H9 (cell line): ENCODE results near the gene LRRC26. TPM values are rescaled to one million over a fixed set of nuclear protein-coding genes. Genes with fewer than 3 reads are reported as not detected.

ENCODE experiments used
- DNase-seq: peaks from one replicate; pipeline ENCODE4 v3.0.0-alpha.2; 2017
- H2AFZ ChIP-seq: one replicate; pipeline ENCODE4 v1.6.1; 2013; ENCODE audit warnings: mild to moderate bottlenecking, low read length, control low read depth, moderate library complexity
- H2AK5ac ChIP-seq: 2 replicates; pipeline ENCODE4 v1.6.1; 2013; ENCODE audit warnings: low read length, control low read depth, mixed read lengths; ENCODE audit not compliant: insufficient read length
- H2BK120ac ChIP-seq: one replicate; pipeline ENCODE4 v1.6.1; 2013; ENCODE audit warnings: low read depth, mild to moderate bottlenecking, low read length, control low read depth, inconsistent platforms; ENCODE audit not compliant: poor library complexity, severe bottlenecking
- H2BK12ac ChIP-seq: 2 replicates; pipeline ENCODE4 v1.6.1; 2013; ENCODE audit warnings: low read length, control low read depth, mixed read lengths, low read depth; ENCODE audit not compliant: insufficient read length
- H2BK15ac ChIP-seq: 2 replicates; pipeline ENCODE4 v1.6.1; 2013; ENCODE audit warnings: low read depth, low read length, control low read depth
- H2BK20ac ChIP-seq: one replicate; pipeline ENCODE4 v1.6.1; 2013; ENCODE audit warnings: low read depth, mild to moderate bottlenecking, low read length, control low read depth, inconsistent platforms; ENCODE audit not compliant: poor library complexity, severe bottlenecking
- H2BK5ac ChIP-seq: 2 replicates; pipeline ENCODE4 v1.6.1; 2013; ENCODE audit warnings: low read length, control low read depth, mixed read lengths; ENCODE audit not compliant: insufficient read length
- H3K14ac ChIP-seq: 2 replicates; pipeline ENCODE4 v1.6.1; 2013; ENCODE audit warnings: low read length, control low read depth; ENCODE audit not compliant: insufficient read depth
- H3K18ac ChIP-seq: 2 replicates; pipeline ENCODE4 v1.6.1; 2013; ENCODE audit warnings: low read depth, mild to moderate bottlenecking, mixed read lengths, low read length, control low read depth; ENCODE audit not compliant: insufficient read length
- H3K23ac ChIP-seq: 2 replicates; pipeline ENCODE4 v1.6.1; 2013; ENCODE audit warnings: low read length, control low read depth, mixed read lengths, low read depth; ENCODE audit not compliant: insufficient read length
- H3K23me2 ChIP-seq: 2 replicates; pipeline ENCODE4 v1.6.1; 2013; ENCODE audit warnings: low read depth, mild to moderate bottlenecking, mixed read lengths, low read length, control low read depth; ENCODE audit not compliant: insufficient read length, poor library complexity, severe bottlenecking
- H3K27ac ChIP-seq: 2 replicates; pipeline ENCODE4 v1.5.1; 2013; ENCODE audit warnings: low read length, control low read depth, mixed read lengths, low read depth; ENCODE audit not compliant: insufficient read length
- H3K27me3 ChIP-seq: 2 replicates; pipeline ENCODE4 v1.6.1; 2013; ENCODE audit warnings: low read length, control low read depth, inconsistent platforms; ENCODE audit not compliant: insufficient read depth
- H3K4ac ChIP-seq: 2 replicates; pipeline ENCODE4 v1.6.1; 2013; ENCODE audit warnings: low read depth, mild to moderate bottlenecking, control low read depth, inconsistent platforms, low read length, moderate library complexity
- H3K4me1 ChIP-seq: 2 replicates; pipeline ENCODE4 v1.6.1; 2013; ENCODE audit warnings: low read length, control low read depth, inconsistent platforms; ENCODE audit not compliant: insufficient read depth
- H3K4me2 ChIP-seq: 2 replicates; pipeline ENCODE4 v1.6.1; 2013; ENCODE audit warnings: low read length, control low read depth, mixed read lengths; ENCODE audit not compliant: insufficient read length, insufficient read depth
- H3K56ac ChIP-seq: 2 replicates; pipeline ENCODE4 v1.6.1; 2013; ENCODE audit warnings: low read depth, mild to moderate bottlenecking, mixed read lengths, low read length, control low read depth; ENCODE audit not compliant: insufficient read length
- H3K79me1 ChIP-seq: 2 replicates; pipeline ENCODE4 v1.6.1; 2013; ENCODE audit warnings: low read depth, mild to moderate bottlenecking, moderate library complexity, low read length, control low read depth, inconsistent platforms; ENCODE audit not compliant: insufficient read depth, poor library complexity, severe bottlenecking
- H3K79me2 ChIP-seq: 2 replicates; pipeline ENCODE4 v1.6.1; 2013; ENCODE audit warnings: low read length, control low read depth, inconsistent platforms; ENCODE audit not compliant: insufficient read depth
- H3K9ac ChIP-seq: 2 replicates; pipeline ENCODE4 v1.6.1; 2013; ENCODE audit warnings: low read length, control low read depth, mixed read lengths; ENCODE audit not compliant: insufficient read length; ENCODE audit errors: extremely low read depth
- H3K9me3 ChIP-seq: one replicate; pipeline ENCODE4 v1.6.1; 2013; ENCODE audit warnings: low read depth, low read length, inconsistent platforms; ENCODE audit not compliant: control insufficient read depth
- H3T11ph ChIP-seq: one replicate; pipeline ENCODE4 v1.6.1; 2013; ENCODE audit warnings: mild to moderate bottlenecking, low read length, control low read depth, inconsistent platforms
- H4K20me1 ChIP-seq: one replicate; pipeline ENCODE4 v1.6.1; 2013; ENCODE audit not compliant: control insufficient read depth, insufficient read length, insufficient read depth
- H4K5ac ChIP-seq: 2 replicates; pipeline ENCODE4 v1.6.1; 2013; ENCODE audit warnings: low read depth, mild to moderate bottlenecking, mixed read lengths, low read length, control low read depth; ENCODE audit not compliant: insufficient read length
- H4K8ac ChIP-seq: replicated peaks from 2 replicates; pipeline ENCODE4 v1.6.1; 2013; ENCODE audit warnings: low read length, control low read depth, mixed read lengths, low read depth; ENCODE audit not compliant: insufficient read length
- H4K91ac ChIP-seq: 2 replicates; pipeline ENCODE4 v1.6.1; 2013; ENCODE audit warnings: low read depth, mild to moderate bottlenecking, moderate library complexity, mixed read lengths, low read length, control low read depth; ENCODE audit not compliant: insufficient read length
- H3K27ac Mint-ChIP-seq, 3 experiments: 2 replicates in 2 of 3; 3 replicates in 1 of 3; pipeline ENCODE4 v1.8.0; 2020 to 2021; ENCODE audit warnings: mixed read lengths in 3 of 3, mild to moderate bottlenecking in 1 of 3, moderate library complexity in 1 of 3
- H3K27me3 Mint-ChIP-seq: 2 replicates; pipeline ENCODE4 v1.8.0; 2021; ENCODE audit warnings: low read depth, mild to moderate bottlenecking, moderate library complexity, mixed read lengths
- H3K36me3 Mint-ChIP-seq, 3 experiments: 2 replicates in 2 of 3; 3 replicates in 1 of 3; pipeline ENCODE4 v1.8.0; 2020 to 2021; ENCODE audit warnings: low read depth in 3 of 3, mixed read lengths in 3 of 3; ENCODE audit not compliant: insufficient read depth in 1 of 3
- H3K4me1 Mint-ChIP-seq, 2 experiments: 2 replicates each; pipeline ENCODE4 v1.8.0; 2020; ENCODE audit warnings: mixed read lengths in 2 of 2
- H3K4me3 Mint-ChIP-seq, 2 experiments: 2 replicates in 1 of 2; 3 replicates in 1 of 2; pipeline ENCODE4 v1.8.0; 2020 to 2021; ENCODE audit warnings: mild to moderate bottlenecking in 2 of 2, mixed read lengths in 2 of 2, moderate library complexity in 1 of 2
- H3K9me3 Mint-ChIP-seq, 2 experiments: 2 replicates in 1 of 2; 3 replicates in 1 of 2; pipeline ENCODE4 v1.8.0; 2020; ENCODE audit warnings: mild to moderate bottlenecking in 2 of 2, mixed read lengths in 2 of 2, moderate library complexity in 1 of 2
- WGBS: extraction: QIAGEN DNeasy Blood & Tissue Kit; methylation state at CpG from one replicate; pipeline ENCODE4 v1.1.7; 2013; ENCODE audit warnings: missing lambda C conversion rate, low lambda C conversion rate, mixed read lengths; ENCODE audit not compliant: insufficient read length; ENCODE audit errors: extremely low coverage; 5-methylcytosine and 5-hydroxymethylcytosine counted together
- total RNA-seq: library from RNA; stranded (reverse); gene quantifications from 2 replicates; pipeline ENCODE4 v1.2.1, GENCODE V29; 2021
- TF ChIP-seq, protein P1 (sequence below): fragments of 200-600 bp; sonication (generic); conservative IDR thresholded peaks from 3 replicates; pipeline ENCODE4 v1.8.0; 2021; ENCODE audit warnings: antibody characterized with exemption, mild to moderate bottlenecking

Gene LRRC26
- total RNA-seq, 1 experiment from 2014 or later: 0.96 TPM

DNA sequence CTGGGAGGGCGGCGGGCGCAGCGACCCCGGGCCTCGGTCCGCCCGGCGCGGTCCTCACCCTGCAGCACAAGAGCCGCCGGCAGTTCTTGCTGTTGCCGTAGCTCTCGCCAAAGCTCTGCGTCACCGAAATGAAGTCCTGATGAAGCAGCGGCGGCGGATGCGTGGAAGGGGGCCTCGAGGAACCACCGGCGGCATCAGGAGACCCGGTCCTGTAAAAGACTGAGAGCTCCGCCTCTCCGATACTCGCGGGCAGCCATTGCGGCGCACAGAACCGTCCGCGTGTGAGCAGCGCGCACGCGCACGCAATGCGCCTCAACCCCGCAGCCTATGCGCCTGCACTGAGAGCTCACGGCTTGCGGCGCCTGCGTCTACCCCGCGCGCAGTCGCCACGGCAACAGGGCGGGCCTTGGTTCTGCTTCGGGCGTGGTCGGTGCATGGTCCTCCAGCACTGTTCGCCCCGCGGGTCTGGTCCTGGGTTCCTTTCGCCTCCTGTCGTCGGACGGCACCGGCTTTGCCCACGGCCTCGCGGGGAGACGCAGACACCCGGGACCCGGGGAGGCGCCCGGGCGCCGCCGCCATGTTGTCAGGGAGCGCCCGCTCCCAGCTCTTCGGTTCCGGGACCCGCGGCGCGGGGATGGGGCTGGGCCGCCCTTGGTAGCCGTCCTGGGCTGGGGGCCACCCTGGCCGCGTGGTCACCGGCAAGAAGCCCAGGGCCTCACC, 40.2 kb downstream of the LRRC26 start:
- no CpG with 5 or more reads among the region's 86 CpGs for WGBS
- Mint-ChIP-seq H3K27me3 (peaks cover 42% of the 10 kb centered on the region), H3K27ac (no peak overlapping the region), H3K9me3 (no peaks in the 10 kb centered on the region), H3K36me3 (no peaks in the 10 kb centered on the region; a peak in 1 of 7 replicates), H3K4me3 (peak overlapping the region; percentile 76 to 81), H3K4me1 (peaks cover 14 to 17% of the 10 kb centered on the region in 2 experiments)
- Histone ChIP-seq H3K27ac (no peak overlapping the region), H4K8ac (no peak overlapping the region), H3K23ac (no peak overlapping the region), H2BK15ac (no peak overlapping the region), H3K9ac (peak overlapping the region; percentile 28), H3K23me2 (peaks cover 4% of the 10 kb centered on the region), H3K18ac (peak overlapping the region; percentile 65), H3K14ac (peak overlapping the region; percentile 72), H4K20me1 (no peaks in the 10 kb centered on the region), H2AK5ac (no peak overlapping the region), H2BK120ac (no peak overlapping the region), H3K27me3 (no peaks in the 10 kb centered on the region), H4K5ac (no peak overlapping the region), H3T11ph (no peak overlapping the region), H3K4ac (no peak overlapping the region), H3K4me2 (peak overlapping the region; percentile 71), H3K79me2 (no peaks in the 10 kb centered on the region), H3K9me3 (no peaks in the 10 kb centered on the region), H2BK20ac (no peak overlapping the region), H2AFZ (no peak overlapping the region), H3K79me1 (no peaks in the 10 kb centered on the region), H3K56ac (no peak overlapping the region), H2BK12ac (no peak overlapping the region), H2BK5ac (no peak overlapping the region), H3K4me1 (no peaks in the 10 kb centered on the region), H4K91ac (no peak overlapping the region)
- TF ChIP-seq, protein P1, sequence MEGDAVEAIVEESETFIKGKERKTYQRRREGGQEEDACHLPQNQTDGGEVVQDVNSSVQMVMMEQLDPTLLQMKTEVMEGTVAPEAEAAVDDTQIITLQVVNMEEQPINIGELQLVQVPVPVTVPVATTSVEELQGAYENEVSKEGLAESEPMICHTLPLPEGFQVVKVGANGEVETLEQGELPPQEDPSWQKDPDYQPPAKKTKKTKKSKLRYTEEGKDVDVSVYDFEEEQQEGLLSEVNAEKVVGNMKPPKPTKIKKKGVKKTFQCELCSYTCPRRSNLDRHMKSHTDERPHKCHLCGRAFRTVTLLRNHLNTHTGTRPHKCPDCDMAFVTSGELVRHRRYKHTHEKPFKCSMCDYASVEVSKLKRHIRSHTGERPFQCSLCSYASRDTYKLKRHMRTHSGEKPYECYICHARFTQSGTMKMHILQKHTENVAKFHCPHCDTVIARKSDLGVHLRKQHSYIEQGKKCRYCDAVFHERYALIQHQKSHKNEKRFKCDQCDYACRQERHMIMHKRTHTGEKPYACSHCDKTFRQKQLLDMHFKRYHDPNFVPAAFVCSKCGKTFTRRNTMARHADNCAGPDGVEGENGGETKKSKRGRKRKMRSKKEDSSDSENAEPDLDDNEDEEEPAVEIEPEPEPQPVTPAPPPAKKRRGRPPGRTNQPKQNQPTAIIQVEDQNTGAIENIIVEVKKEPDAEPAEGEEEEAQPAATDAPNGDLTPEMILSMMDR: no peak
- peak; percentile 92 for DNase-seq
